GM18870 (cell line): ENCODE measurements around the gene TBC1D30.
A peak's percentile ranks its signal among the peaks of the same experiment; 100 is the strongest.
"Not testable (repeated sequence)": the region's sequence is repeated elsewhere in the genome, so short reads cannot be mapped to it uniquely, and the experiment has no call there.

Experiments
- ATAC-seq: cut with Tn5 transposase; IDR thresholded peaks from one replicate; pipeline ENCODE4 v1.9.1; 2021; ENCODE audit warnings: moderate library complexity; ENCODE audit not compliant: unreplicated experiment

The TBC1D30 gene

GRCh38 chr12:64824500-64825142, at the start of gene TBC1D30:
Gene TBC1D30, plus strand, starts transcription at chr12:64824647. Its CDS starts 233 bp downstream, at chr12:64824880.
- ATAC-seq, result no peak

- not testable (repeated sequence) for ATAC-seq
Measured at GRCh38 chr12:64775147-64775736, 49.2 kb upstream of the TBC1D30 start.

- ATAC-seq, result no peak
Measured at GRCh38 chr12:64779354-64779974, 45.0 kb upstream of the TBC1D30 start.

- no peak for ATAC-seq
Measured at GRCh38 chr12:64780132-64780530, 44.3 kb upstream of the TBC1D30 start.

GRCh38 chr12:64780531-64781279, 43.7 kb upstream of the TBC1D30 start:
- no peak for ATAC-seq

- ATAC-seq, result no peak
Measured at GRCh38 chr12:64781280-64782190, 42.9 kb upstream of the TBC1D30 start.

GRCh38 chr12:64782191-64782876, 42.1 kb upstream of the TBC1D30 start:
- no peak for ATAC-seq

- ATAC-seq, result no peak
Measured at GRCh38 chr12:64785838-64786237, 38.6 kb upstream of the TBC1D30 start.

- ATAC-seq, result no peak
Measured at GRCh38 chr12:64790166-64790565, 34.3 kb upstream of the TBC1D30 start.

GRCh38 chr12:64791036-64791435, 33.4 kb upstream of the TBC1D30 start:
- no peak for ATAC-seq

- no peak for ATAC-seq
Measured at GRCh38 chr12:64792128-64792527, 32.3 kb upstream of the TBC1D30 start.

GRCh38 chr12:64793610-64794009, 30.8 kb upstream of the TBC1D30 start:
- no peak for ATAC-seq

GRCh38 chr12:64794305-64794704, 30.1 kb upstream of the TBC1D30 start:
- no peak for ATAC-seq

GRCh38 chr12:64796205-64796845, 28.1 kb upstream of the TBC1D30 start:
- peak; percentile 69 for ATAC-seq

- no peak for ATAC-seq
Measured at GRCh38 chr12:64797156-64797555, 27.3 kb upstream of the TBC1D30 start.

- ATAC-seq, result no peak
Measured at GRCh38 chr12:64798165-64798564, 26.3 kb upstream of the TBC1D30 start.

GRCh38 chr12:64800640-64801039, 23.8 kb upstream of the TBC1D30 start:
- peak; percentile 78 for ATAC-seq

- ATAC-seq, result no peak
Measured at GRCh38 chr12:64801381-64801780, 23.1 kb upstream of the TBC1D30 start.

GRCh38 chr12:64802180-64802775, 22.2 kb upstream of the TBC1D30 start:
- ATAC-seq, result not testable (repeated sequence)
